Measurements from ENCODE around the gene IFT172. TPM values are rescaled to one million over a fixed set of nuclear protein-coding genes. Genes with fewer than 3 reads are reported as not detected.
"Not testable (repeated sequence)": the region's sequence is repeated elsewhere in the genome, so short reads cannot be mapped to it uniquely, and the experiment has no call there.

The IFT172 gene, protein sequence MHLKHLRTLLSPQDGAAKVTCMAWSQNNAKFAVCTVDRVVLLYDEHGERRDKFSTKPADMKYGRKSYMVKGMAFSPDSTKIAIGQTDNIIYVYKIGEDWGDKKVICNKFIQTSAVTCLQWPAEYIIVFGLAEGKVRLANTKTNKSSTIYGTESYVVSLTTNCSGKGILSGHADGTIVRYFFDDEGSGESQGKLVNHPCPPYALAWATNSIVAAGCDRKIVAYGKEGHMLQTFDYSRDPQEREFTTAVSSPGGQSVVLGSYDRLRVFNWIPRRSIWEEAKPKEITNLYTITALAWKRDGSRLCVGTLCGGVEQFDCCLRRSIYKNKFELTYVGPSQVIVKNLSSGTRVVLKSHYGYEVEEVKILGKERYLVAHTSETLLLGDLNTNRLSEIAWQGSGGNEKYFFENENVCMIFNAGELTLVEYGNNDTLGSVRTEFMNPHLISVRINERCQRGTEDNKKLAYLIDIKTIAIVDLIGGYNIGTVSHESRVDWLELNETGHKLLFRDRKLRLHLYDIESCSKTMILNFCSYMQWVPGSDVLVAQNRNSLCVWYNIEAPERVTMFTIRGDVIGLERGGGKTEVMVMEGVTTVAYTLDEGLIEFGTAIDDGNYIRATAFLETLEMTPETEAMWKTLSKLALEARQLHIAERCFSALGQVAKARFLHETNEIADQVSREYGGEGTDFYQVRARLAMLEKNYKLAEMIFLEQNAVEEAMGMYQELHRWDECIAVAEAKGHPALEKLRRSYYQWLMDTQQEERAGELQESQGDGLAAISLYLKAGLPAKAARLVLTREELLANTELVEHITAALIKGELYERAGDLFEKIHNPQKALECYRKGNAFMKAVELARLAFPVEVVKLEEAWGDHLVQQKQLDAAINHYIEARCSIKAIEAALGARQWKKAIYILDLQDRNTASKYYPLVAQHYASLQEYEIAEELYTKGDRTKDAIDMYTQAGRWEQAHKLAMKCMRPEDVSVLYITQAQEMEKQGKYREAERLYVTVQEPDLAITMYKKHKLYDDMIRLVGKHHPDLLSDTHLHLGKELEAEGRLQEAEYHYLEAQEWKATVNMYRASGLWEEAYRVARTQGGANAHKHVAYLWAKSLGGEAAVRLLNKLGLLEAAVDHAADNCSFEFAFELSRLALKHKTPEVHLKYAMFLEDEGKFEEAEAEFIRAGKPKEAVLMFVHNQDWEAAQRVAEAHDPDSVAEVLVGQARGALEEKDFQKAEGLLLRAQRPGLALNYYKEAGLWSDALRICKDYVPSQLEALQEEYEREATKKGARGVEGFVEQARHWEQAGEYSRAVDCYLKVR (N-terminal part only)
- total RNA-seq = 10 to 100 TPM; 12.1 to 29.7 (median 25.0) TPM

DNA sequence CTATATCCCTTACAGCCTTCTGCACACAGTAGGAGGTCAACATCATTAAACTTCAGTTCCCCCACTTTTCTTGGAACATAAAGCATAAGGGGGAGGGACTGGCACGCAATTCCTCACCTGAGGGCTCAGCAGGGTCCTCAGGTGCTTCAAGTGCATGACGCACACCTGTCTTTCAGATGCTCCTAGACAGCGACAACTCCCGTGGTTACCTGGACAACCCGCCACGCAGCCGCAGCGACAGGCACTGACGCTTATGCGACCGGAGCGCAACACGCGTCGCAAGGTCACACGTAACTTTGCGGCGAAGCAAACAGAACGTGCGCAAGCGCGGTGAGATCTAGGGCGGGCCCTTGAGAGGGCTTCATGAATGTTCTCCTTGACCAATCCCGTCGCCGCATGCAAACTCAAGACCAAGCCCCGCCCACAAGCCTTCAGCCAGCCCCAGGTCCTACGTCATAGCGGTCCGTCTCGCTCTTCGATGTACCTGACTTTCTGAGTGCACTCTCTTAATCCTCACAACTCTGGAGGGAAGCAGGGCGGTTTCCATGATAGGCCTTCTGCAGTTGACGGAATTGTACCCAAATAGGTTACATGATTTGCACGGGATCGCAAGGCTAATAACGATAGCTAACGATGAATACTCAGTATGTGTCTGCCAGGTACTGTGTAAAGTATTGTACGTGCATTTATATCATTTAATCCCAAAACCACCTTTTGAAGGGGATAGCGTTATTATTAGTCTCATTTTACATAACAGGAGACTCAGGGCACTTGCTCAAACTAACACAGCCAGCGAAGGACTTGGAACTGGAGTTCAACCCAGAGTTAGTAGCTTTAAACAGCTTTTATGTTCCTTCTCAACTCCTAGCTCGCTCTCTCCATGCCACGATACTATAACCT, at the start of gene IFT172:
IFT172 (minus strand) TSS at position 246 of the 900 bp plus-strand sequence; CDS start at position 156, 90 bp downstream.
- H3K4me1 ChIP-seq = peaks cover 10 to 35% (median 29%) of the 10 kb centered on the region in 4 donors
- peak within 1 kb of the TSS; percentile 62 to 70 (median 66) for H3K4me3 ChIP-seq
- peaks cover 0 to 1% (median 0%) of the 10 kb centered on the region in 4 donors for H3K27me3 ChIP-seq
- intact Hi-C loops (cut with DNase I) = loop anchor here (2.0 to 5.0 kb wide), 2 partner anchors 62 to 93 kb away; partner anchors contain the start of genes NRBP1 and ZNF512
- peaks cover 0 to 15% (median 7%) of the 10 kb centered on the region in 4 donors for H3K36me3 ChIP-seq
- H3K27ac ChIP-seq (replicated peaks in 1 of 4) = peak within 1 kb of the TSS; percentile 73 to 82 (median 76)
- 20% methylated on average over 16 of the region's 43 CpGs for WGBS
- TF ChIP-seq, protein P1, sequence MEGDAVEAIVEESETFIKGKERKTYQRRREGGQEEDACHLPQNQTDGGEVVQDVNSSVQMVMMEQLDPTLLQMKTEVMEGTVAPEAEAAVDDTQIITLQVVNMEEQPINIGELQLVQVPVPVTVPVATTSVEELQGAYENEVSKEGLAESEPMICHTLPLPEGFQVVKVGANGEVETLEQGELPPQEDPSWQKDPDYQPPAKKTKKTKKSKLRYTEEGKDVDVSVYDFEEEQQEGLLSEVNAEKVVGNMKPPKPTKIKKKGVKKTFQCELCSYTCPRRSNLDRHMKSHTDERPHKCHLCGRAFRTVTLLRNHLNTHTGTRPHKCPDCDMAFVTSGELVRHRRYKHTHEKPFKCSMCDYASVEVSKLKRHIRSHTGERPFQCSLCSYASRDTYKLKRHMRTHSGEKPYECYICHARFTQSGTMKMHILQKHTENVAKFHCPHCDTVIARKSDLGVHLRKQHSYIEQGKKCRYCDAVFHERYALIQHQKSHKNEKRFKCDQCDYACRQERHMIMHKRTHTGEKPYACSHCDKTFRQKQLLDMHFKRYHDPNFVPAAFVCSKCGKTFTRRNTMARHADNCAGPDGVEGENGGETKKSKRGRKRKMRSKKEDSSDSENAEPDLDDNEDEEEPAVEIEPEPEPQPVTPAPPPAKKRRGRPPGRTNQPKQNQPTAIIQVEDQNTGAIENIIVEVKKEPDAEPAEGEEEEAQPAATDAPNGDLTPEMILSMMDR (IDR thresholded peaks at IDR 0.05) = no peak
- no peak for TF ChIP-seq EP300 (IDR thresholded peaks at IDR 0.05)
- TF ChIP-seq POLR2AphosphoS5 (IDR thresholded peaks at IDR 0.05) = peak; percentile 97 to 98
- peak; percentile 20 for TF ChIP-seq POLR2A (IDR thresholded peaks at IDR 0.05; ENCODE audit: low read depth)
- H3K9me3 ChIP-seq = no peaks in the 10 kb centered on the region
- DNase-seq (ENCODE audit: extremely low spot score) = peak; percentile 100

DNA sequence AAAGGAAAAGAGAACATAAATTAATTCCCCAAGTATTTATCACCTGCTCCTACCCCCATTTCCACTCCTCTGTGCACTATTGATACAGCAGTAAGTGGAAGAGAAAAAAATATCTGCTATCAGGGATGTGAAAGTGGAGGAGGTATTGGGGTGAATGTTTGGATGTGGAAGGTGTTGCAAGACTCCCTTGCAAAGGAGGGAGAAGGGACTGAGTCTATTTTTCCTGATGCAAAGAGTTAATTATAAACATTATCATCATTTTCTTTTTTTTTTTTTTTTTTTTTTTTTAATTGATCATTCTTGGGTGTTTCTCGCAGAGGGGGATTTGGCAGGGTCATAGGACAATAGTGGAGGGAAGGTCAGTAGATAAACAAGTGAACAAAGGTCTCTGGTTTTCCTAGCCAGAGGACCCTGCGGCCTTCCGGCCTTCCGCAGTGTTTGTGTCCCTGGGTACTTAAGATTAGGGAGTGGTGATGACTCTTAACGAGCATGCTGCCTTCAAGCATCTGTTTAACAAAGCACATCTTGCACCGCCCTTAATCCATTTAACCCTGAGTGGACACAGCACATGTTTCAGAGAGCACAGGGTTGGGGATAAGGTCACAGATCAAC, 49.4 kb upstream of the IFT172 start:
- H3K4me1 ChIP-seq; H3K36me3 ChIP-seq; H3K27me3 ChIP-seq; H3K9me3 ChIP-seq; DNase-seq (ENCODE audit: extremely low spot score); H3K4me3 ChIP-seq; intact Hi-C loops (cut with DNase I); H3K27ac ChIP-seq (replicated peaks in 1 of 4): not testable (repeated sequence)
- 0% methylated on average over 1 of the region's 6 CpGs for WGBS

DNA sequence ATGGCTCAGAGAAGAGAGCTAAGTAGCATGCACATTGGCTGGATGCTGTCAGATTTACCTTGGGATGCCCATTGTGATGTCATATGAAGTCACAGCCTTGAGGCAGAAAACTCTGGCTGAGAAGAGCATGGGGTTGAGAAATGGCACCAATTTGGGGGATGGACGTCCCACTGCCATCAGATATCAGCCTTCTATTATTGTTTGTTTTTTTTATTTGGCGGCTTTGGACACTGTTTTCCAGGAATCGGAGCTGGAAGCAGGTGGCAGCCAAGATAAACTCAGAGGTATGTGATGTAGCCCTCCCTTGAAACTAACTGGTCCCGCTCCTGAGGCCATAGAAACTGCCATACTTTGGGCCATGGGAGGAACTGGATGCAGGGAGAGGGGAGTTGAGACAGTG, 47.7 kb upstream of the IFT172 start:
- DNase-seq (ENCODE audit: extremely low spot score) = no peak
- no peak overlapping the region for H3K4me3 ChIP-seq
- H3K9me3 ChIP-seq = no peaks in the 10 kb centered on the region
- WGBS = 67% methylated on average over 4 of the region's 4 CpGs
- no peaks in the 10 kb centered on the region for H3K4me1 ChIP-seq
- H3K36me3 ChIP-seq = no peaks in the 10 kb centered on the region
- peaks cover 0 to 10% (median 0%) of the 10 kb centered on the region in 4 donors for H3K27me3 ChIP-seq
- H3K27ac ChIP-seq (replicated peaks in 1 of 4) = no peak overlapping the region
- intact Hi-C loops (cut with DNase I) = no loop called here
- TF ChIP-seq POLR2A (IDR thresholded peaks at IDR 0.05; ENCODE audit: low read depth) (no peak), POLR2AphosphoS5 (IDR thresholded peaks at IDR 0.05) (no peak), EP300 (IDR thresholded peaks at IDR 0.05) (no peak)
- TF ChIP-seq, protein P1 (IDR thresholded peaks at IDR 0.05) = no peak

DNA sequence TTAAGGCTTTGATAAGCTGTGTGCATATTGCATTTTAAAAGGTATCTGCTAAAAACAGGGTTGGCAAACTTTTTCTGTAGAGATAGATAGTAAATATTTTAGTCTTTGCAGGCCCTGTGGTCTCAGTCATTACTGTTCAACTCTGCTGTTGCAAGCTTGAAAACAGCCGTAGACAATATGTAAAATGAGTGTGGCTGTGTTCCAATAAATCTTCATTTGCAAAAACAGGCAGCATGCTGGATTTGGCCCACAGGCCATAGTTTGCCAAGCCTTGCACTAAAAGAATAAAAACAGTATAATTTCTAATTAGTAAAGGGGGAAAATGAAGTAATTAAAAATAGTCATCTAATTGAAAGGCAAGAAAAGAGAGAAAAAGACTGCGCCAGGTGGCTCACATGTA, 42.4 kb upstream of the IFT172 start:
- intact Hi-C loops (cut with DNase I) = no loop called here
- peaks cover 0 to 18% (median 0%) of the 10 kb centered on the region in 4 donors for H3K27me3 ChIP-seq
- no peak overlapping the region for H3K27ac ChIP-seq (replicated peaks in 1 of 4)
- 82% methylated on average over 2 of the region's 2 CpGs for WGBS
- no peak overlapping the region for H3K4me3 ChIP-seq
- DNase-seq (ENCODE audit: extremely low spot score) = no peak
- H3K4me1 ChIP-seq = no peaks in the 10 kb centered on the region
- no peaks in the 10 kb centered on the region for H3K36me3 ChIP-seq
- TF ChIP-seq POLR2AphosphoS5 (IDR thresholded peaks at IDR 0.05) (no peak), EP300 (IDR thresholded peaks at IDR 0.05) (no peak), POLR2A (IDR thresholded peaks at IDR 0.05; ENCODE audit: low read depth) (no peak)
- TF ChIP-seq, protein P1 (IDR thresholded peaks at IDR 0.05) = no peak
- no peaks in the 10 kb centered on the region for H3K9me3 ChIP-seq

Measured in esophagus muscularis mucosa (tissue), 4 donors.